Psoas muscle (tissue), 8 donors: ENCODE data around the gene RAB32. TPM values are rescaled to one million over a fixed set of nuclear protein-coding genes. Genes with fewer than 3 reads are reported as not detected.
A peak's percentile ranks its signal among the peaks of the same experiment; 100 is the strongest.

Experiments
- ATAC-seq, 4 donors: fragments of 200-7000 bp; cut with Tn5 transposase; one replicate each; pipeline ENCODE4 v1.9.1; 2020; ENCODE audit warnings: moderate library complexity in 3 of 4, mild to moderate bottlenecking in 2 of 4
- DNase-seq, 2 donors: peaks; one replicate each; pipeline ENCODE4 v3.0.0-alpha.2; 2020
- H3K27ac ChIP-seq: fragments of 200-600 bp; one replicate; pipeline ENCODE4 v1.8.0; 2022
- H3K27me3 ChIP-seq, 3 donors: fragments of 200-600 bp in 1 of 3; one replicate each; pipeline versions ENCODE4 v1.6.1 to v1.8.0; 2013 to 2022; ENCODE audit warnings: low read length in 2 of 3, mild to moderate bottlenecking in 2 of 3, moderate library complexity in 1 of 3; ENCODE audit not compliant: insufficient read depth in 3 of 3
- H3K36me3 ChIP-seq, 2 donors: fragments of 200-600 bp in 1 of 2; one replicate each; pipeline versions ENCODE4 v1.6.1 to v1.8.0; 2013 to 2022; ENCODE audit warnings: low read depth in 1 of 2, mild to moderate bottlenecking in 1 of 2, moderate library complexity in 1 of 2; ENCODE audit not compliant: insufficient read depth in 1 of 2
- H3K4me1 ChIP-seq: fragments of 200-600 bp; one replicate; pipeline ENCODE4 v1.8.0; 2022
- H3K4me3 ChIP-seq: fragments of 200-600 bp; one replicate; pipeline ENCODE4 v1.8.0; 2022; ENCODE audit warnings: mild to moderate bottlenecking
- H3K9me3 ChIP-seq: fragments of 200-600 bp; one replicate; pipeline ENCODE4 v1.8.0; 2022
- CTCF ChIP-seq: fragments of 200-600 bp; IDR thresholded peaks from one replicate; pipeline ENCODE4 v1.8.0; 2022; ENCODE audit warnings: antibody characterized with exemption
- WGBS, 3 donors: extraction: QIAGEN DNeasy Blood & Tissue Kit; methylation state at CpG; one replicate each; pipeline versions ENCODE4 v1.1.6 to v1.1.7; 2013; 5-methylcytosine and 5-hydroxymethylcytosine counted together
- intact Hi-C, 2 donors: fragments of 100-400 bp; cut with DNase I; formaldehyde crosslinking; loops; one replicate each; pipeline versions ENCODE4 v1.11.0 to v1.14.2; 2022
- polyA plus RNA-seq, 3 donors: library from polyadenylated mRNA; stranded (reverse); fragments of 200-250 nt; gene quantifications; one replicate each; pipeline ENCODE4 v1.2.3, GENCODE V29; 2013
- total RNA-seq, 4 donors: library from RNA; stranded (reverse); fragmentation: NEBNext Ultra II Directional in 2 of 4; extraction: Animal tissue kit (Norgen Biotek cat#: 25700) in 2 of 4; gene quantifications; one replicate each; pipeline versions ENCODE4 v1.2.1 to v1.2.4, GENCODE V29; 2021 to 2023
- donor health status: healthy with polysubstance abuse.
- donor health status: DM: no; HTN: no; CAD: no; lungs with moderate emphysema.
- donor health status: Bipolar disorder and iron deficiency.
- donor health status: healthy.
- donor health status: DM: yes; HTN: yes; CAD: no.
- donor health status: DM: no; HTN: no; CAD: no.
- donor health status: DM: no; HTN: no; CAD: no.
- donor health status: DM: yes; HTN: yes; CAD: no.

The RAB32 gene
- total and polyA plus RNA-seq, 7 donors: 2.2 to 4.6 (median 3.0) TPM

DNA sequence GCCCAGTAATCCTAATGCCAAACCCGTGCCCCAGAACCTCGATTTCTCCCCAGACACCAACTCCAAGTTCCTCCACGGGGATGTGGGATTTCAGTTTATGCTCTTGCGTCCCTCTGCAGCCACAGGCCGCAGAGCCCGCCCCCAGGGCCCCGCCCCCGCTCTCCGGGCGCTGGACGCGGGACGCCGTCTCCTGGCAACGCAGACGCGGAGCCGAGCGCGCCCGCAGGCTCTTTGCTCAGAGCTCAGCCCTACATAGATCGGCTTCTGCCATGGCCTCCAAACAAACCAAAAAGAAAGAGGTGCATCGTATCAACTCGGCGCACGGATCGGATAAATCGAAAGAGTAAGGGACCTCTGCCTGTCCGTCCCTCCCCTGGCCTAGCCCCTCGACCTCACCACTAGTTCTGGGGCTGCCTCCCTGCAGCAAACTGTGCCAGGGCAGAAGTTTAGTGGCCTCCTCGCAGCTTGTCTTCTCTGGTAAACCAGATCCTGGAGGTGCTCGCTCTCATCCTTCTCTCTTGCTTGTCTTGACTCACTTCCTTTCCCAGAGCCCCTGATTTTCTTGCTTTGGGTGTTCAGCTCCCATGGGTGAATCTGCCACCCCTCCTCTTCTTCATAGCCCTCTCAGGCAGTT is 55.3 kb downstream of the RAB32 start, which contains the start of gene ADGB:
TSS of gene ADGB (plus strand) at position 201 of the 634 bp plus-strand sequence. CDS start at position 270, 69 bp downstream.
- Histone ChIP-seq H3K4me3 (peak within 1 kb of the TSS; percentile 47), H3K27me3 (no peaks in the 10 kb centered on the region), H3K36me3 (no peaks in the 10 kb centered on the region), H3K27ac (no peak within 1 kb of the TSS), H3K9me3 (no peaks in the 10 kb centered on the region), H3K4me1 (no peaks in the 10 kb centered on the region)
- no peak for TF ChIP-seq CTCF
- intact Hi-C loops: no loop called here
- ATAC-seq: peak; percentile 57 to 83 (median 70)
- 2 to 3% (median 3%) methylated on average over 29 to 32 of the region's 32 CpGs for WGBS, 3 donors
- DNase-seq: peak; percentile 51 to 78

GRCh38 chr6:146601352-146601751 is 57.7 kb downstream of the RAB32 start:
- Histone ChIP-seq H3K4me1 (no peaks in the 10 kb centered on the region), H3K4me3 (no peak overlapping the region), H3K9me3 (no peaks in the 10 kb centered on the region), H3K27ac (no peak overlapping the region), H3K27me3 (no peaks in the 10 kb centered on the region), H3K36me3 (no peaks in the 10 kb centered on the region)
- ATAC-seq (no peak), DNase-seq (no peak)
- intact Hi-C loops: no loop called here
- WGBS, 3 donors: 63 to 71% (median 64%) methylated on average over 4 of the region's 4 CpGs
- TF ChIP-seq CTCF: no peak

DNA sequence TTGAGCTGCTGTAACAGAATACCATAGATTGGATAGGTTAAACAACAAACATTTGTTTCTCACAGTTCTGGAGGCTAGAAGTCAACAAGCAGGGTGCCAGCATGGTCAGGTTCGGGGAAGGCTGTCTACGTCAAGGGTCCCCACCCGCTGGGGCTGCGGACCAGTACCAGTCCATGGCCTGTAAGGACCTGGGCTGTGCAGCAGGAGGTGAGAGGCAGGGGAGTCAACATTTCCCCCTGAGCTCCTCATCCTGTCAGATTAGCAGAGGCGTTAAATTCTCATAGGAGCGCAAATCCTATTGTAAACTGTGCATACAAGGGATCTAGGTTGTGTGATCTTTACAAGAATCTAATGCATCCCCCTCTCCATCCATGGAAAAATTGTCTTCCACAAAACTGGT is 58.9 kb downstream of the RAB32 start:
- WGBS, 3 donors: 68 to 71% (median 69%) methylated on average over 6 of the region's 6 CpGs
- no peak for TF ChIP-seq CTCF
- Histone ChIP-seq H3K4me1 (no peaks in the 10 kb centered on the region), H3K4me3 (no peak overlapping the region), H3K27ac (no peak overlapping the region), H3K9me3 (peaks cover 4% of the 10 kb centered on the region), H3K36me3 (no peaks in the 10 kb centered on the region), H3K27me3 (no peaks in the 10 kb centered on the region)
- ATAC-seq (no peak), DNase-seq (no peak)
- intact Hi-C loops: no loop called here

Other genes starting within 250 kb of the RAB32 start
- gene ADGB, start 55.1 kb downstream of the RAB32 start, total RNA-seq: not detected
- not detected for gene ADGB, start 55.1 kb downstream of the RAB32 start, polyA plus RNA-seq